B cell (primary cell): ENCODE measurements around the gene RNF213.

ENCODE experiments used
- EZH2 ChIP-seq: IDR thresholded peaks from 2 replicates; pipeline ENCODE4 v1.6.1; 2012; ENCODE audit warnings: borderline replicate concordance, low read depth, mild to moderate bottlenecking, moderate library complexity, low read length; ENCODE audit not compliant: insufficient read depth, poor library complexity, severe bottlenecking
- TF ChIP-seq, protein P1 (sequence below): fragments of 200-600 bp; IDR thresholded peaks from one replicate; pipeline ENCODE4 v1.8.0; 2022; ENCODE audit warnings: antibody characterized with exemption, mild to moderate bottlenecking

DNA sequence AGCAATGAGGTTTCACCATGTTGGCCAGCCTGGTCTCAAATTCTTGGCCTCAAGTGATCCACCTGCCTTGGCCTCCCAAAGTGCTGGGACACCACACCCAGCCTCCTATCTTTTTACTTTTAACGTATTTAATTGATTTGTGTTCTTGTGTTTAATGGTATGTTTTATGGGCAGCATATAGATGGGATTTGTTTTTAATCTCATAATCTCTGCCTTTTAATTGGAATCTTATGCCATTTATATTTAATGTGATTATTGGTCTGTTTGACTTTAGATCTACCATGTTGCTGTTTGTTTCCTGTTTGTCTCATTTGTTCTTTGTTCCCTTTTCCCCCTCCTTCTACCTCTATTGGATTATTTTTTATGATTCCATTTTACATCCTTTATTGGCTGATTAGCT lies 28.2 kb upstream of the RNF213 start:
- TF ChIP-seq, protein P1, sequence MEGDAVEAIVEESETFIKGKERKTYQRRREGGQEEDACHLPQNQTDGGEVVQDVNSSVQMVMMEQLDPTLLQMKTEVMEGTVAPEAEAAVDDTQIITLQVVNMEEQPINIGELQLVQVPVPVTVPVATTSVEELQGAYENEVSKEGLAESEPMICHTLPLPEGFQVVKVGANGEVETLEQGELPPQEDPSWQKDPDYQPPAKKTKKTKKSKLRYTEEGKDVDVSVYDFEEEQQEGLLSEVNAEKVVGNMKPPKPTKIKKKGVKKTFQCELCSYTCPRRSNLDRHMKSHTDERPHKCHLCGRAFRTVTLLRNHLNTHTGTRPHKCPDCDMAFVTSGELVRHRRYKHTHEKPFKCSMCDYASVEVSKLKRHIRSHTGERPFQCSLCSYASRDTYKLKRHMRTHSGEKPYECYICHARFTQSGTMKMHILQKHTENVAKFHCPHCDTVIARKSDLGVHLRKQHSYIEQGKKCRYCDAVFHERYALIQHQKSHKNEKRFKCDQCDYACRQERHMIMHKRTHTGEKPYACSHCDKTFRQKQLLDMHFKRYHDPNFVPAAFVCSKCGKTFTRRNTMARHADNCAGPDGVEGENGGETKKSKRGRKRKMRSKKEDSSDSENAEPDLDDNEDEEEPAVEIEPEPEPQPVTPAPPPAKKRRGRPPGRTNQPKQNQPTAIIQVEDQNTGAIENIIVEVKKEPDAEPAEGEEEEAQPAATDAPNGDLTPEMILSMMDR = no peak
- TF ChIP-seq EZH2 = no peak
